Mesenchymal stem cell (in vitro differentiated cells and primary cell): ENCODE results near the gene DEGS2.

Source experiments
- DNase-seq: peaks from one replicate; pipeline ENCODE4 v3.0.0-alpha.2; 2013
- H2AFZ ChIP-seq: one replicate; pipeline ENCODE4 v1.6.1; 2013; ENCODE audit warnings: low read depth, mild to moderate bottlenecking, control low read depth, inconsistent platforms, low read length, moderate library complexity
- H2AK5ac ChIP-seq: 2 replicates; pipeline ENCODE4 v1.6.1; 2013; ENCODE audit warnings: low read length, moderate library complexity, mild to moderate bottlenecking, inconsistent platforms; ENCODE audit not compliant: severe bottlenecking
- H2BK120ac ChIP-seq: one replicate; pipeline ENCODE4 v1.6.1; 2013; ENCODE audit warnings: low read depth, mild to moderate bottlenecking, inconsistent platforms, low read length, moderate library complexity
- H2BK12ac ChIP-seq, 2 experiments: one replicate each; pipeline ENCODE4 v1.6.1; 2013; ENCODE audit warnings: inconsistent platforms in 2 of 2, low read length in 2 of 2, mild to moderate bottlenecking in 2 of 2, moderate library complexity in 2 of 2, control low read depth in 1 of 2
- H2BK15ac ChIP-seq: one replicate; pipeline ENCODE4 v1.6.1; 2013; ENCODE audit warnings: mild to moderate bottlenecking, low read depth, inconsistent platforms; ENCODE audit not compliant: poor library complexity, severe bottlenecking
- H2BK5ac ChIP-seq: 2 replicates; pipeline ENCODE4 v1.6.1; 2013; ENCODE audit warnings: low read depth, mild to moderate bottlenecking, low read length, control low read depth, inconsistent platforms; ENCODE audit not compliant: poor library complexity, severe bottlenecking
- H3K14ac ChIP-seq, 2 experiments: one replicate each; pipeline ENCODE4 v1.6.1; 2013; ENCODE audit warnings: inconsistent platforms in 2 of 2, low read length in 2 of 2, control low read depth in 1 of 2, mild to moderate bottlenecking in 1 of 2, moderate library complexity in 1 of 2
- H3K18ac ChIP-seq, 2 experiments: one replicate each; pipeline ENCODE4 v1.6.1; 2013; ENCODE audit warnings: inconsistent platforms in 2 of 2, low read length in 2 of 2, control low read depth in 1 of 2, low read depth in 1 of 2, mild to moderate bottlenecking in 1 of 2
- H3K23ac ChIP-seq, 2 experiments: one replicate each; pipeline ENCODE4 v1.6.1; 2013; ENCODE audit warnings: inconsistent platforms in 2 of 2, low read length in 2 of 2, mild to moderate bottlenecking in 2 of 2, moderate library complexity in 2 of 2, control low read depth in 1 of 2
- H3K27ac ChIP-seq: 2 replicates; pipeline ENCODE4 v1.5.1; 2013; ENCODE audit warnings: mild to moderate bottlenecking, moderate library complexity, low read length, control low read depth, inconsistent platforms; ENCODE audit not compliant: poor library complexity, severe bottlenecking
- H3K27me3 ChIP-seq, 2 experiments: 2 replicates each; pipeline versions ENCODE4 v1.6.1 to v1.7.0; 2013; ENCODE audit warnings: low read length in 2 of 2, mild to moderate bottlenecking in 2 of 2, moderate library complexity in 2 of 2, control low read depth in 1 of 2, inconsistent platforms in 1 of 2; ENCODE audit not compliant: control insufficient read depth in 1 of 2, insufficient read depth in 1 of 2
- H3K36me3 ChIP-seq, 2 experiments: 2 replicates each; pipeline versions ENCODE4 v1.6.1 to v1.7.0; 2013; ENCODE audit warnings: low read length in 2 of 2, control low read depth in 1 of 2, inconsistent platforms in 1 of 2, low read depth in 1 of 2, mild to moderate bottlenecking in 1 of 2; ENCODE audit not compliant: insufficient read depth in 2 of 2, control insufficient read depth in 1 of 2
- H3K4ac ChIP-seq, 2 experiments: one replicate each; pipeline ENCODE4 v1.6.1; 2013; ENCODE audit warnings: inconsistent platforms in 2 of 2, low read length in 2 of 2, mild to moderate bottlenecking in 2 of 2, moderate library complexity in 2 of 2, control low read depth in 1 of 2, low read depth in 1 of 2
- H3K4me1 ChIP-seq: 2 replicates; pipeline ENCODE4 v1.6.1; 2013; ENCODE audit warnings: low read depth, low read length, control low read depth; ENCODE audit not compliant: control insufficient read depth, insufficient read depth
- H3K4me2 ChIP-seq: 2 replicates; pipeline ENCODE4 v1.6.1; 2013; ENCODE audit warnings: low read length, mild to moderate bottlenecking, inconsistent platforms; ENCODE audit not compliant: poor library complexity, severe bottlenecking
- H3K4me3 ChIP-seq, 2 experiments: 2 replicates each; pipeline versions ENCODE4 v1.5.1 to v1.7.0; 2013; ENCODE audit warnings: low read length in 2 of 2, mild to moderate bottlenecking in 2 of 2, control low read depth in 1 of 2, low read depth in 1 of 2; ENCODE audit not compliant: insufficient read depth in 1 of 2
- H3K79me1 ChIP-seq: replicated peaks from 2 replicates; pipeline ENCODE4 v1.6.1; 2013; ENCODE audit warnings: mild to moderate bottlenecking, control low read depth, low read length, inconsistent platforms; ENCODE audit not compliant: poor library complexity, severe bottlenecking
- H3K9ac ChIP-seq: 2 replicates; pipeline ENCODE4 v1.7.0; 2013; ENCODE audit warnings: mild to moderate bottlenecking, low read length, moderate library complexity
- H3K9me3 ChIP-seq: 2 replicates; pipeline ENCODE4 v1.7.0; 2013; ENCODE audit warnings: mild to moderate bottlenecking, low read length; ENCODE audit not compliant: control insufficient read depth
- H4K8ac ChIP-seq: one replicate; pipeline ENCODE4 v1.6.1; 2013; ENCODE audit warnings: inconsistent platforms, mild to moderate bottlenecking, low read length, moderate library complexity
- H4K91ac ChIP-seq: one replicate; pipeline ENCODE4 v1.6.1; 2013; ENCODE audit warnings: mild to moderate bottlenecking, low read length, inconsistent platforms
- WGBS: methylation state at CpG from one replicate; pipeline ENCODE4 v1.1.7; 2013; ENCODE audit warnings: mixed read lengths; 5-methylcytosine and 5-hydroxymethylcytosine counted together

The DEGS2 gene

DNA sequence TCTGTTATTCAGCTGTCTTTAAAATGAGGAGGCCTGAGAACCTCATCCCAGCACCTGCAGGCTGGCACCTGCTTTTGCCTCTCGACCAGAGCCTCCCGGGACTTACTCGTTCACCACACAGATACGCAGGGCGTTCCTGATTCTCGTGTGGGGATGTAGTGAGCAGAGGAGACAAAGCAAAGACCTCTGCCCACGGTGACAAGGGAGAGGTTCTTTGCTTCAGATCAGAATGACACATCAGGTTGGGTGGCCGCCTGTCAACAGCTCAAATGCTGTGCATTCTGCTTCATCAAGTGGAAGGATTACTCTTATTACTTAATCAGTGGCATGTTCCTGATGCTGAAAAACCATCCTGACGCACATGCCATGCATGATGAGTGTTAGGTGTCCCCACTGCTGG is 24.4 kb downstream of the DEGS2 start:
- H2BK12ac ChIP-seq, result no peak overlapping the region
- H3K27me3 ChIP-seq, result no peaks in the 10 kb centered on the region
- no peak overlapping the region for H3K23ac ChIP-seq
- H3K79me1 ChIP-seq, result no peaks in the 10 kb centered on the region
- no peak for DNase-seq
- H4K8ac ChIP-seq, result no peak overlapping the region
- no peak overlapping the region for H4K91ac ChIP-seq
- 96% methylated on average over 9 of the region's 9 CpGs for WGBS
- H3K14ac ChIP-seq, result no peak overlapping the region
- peaks cover 10% of the 10 kb centered on the region for H3K4me1 ChIP-seq
- H2BK15ac ChIP-seq, result no peak overlapping the region
- no peak overlapping the region for H2AK5ac ChIP-seq
- no peak overlapping the region for H3K4me2 ChIP-seq
- no peak overlapping the region for H2AFZ ChIP-seq
- no peaks in the 10 kb centered on the region for H3K9me3 ChIP-seq
- no peak overlapping the region for H3K27ac ChIP-seq
- no peak overlapping the region for H2BK5ac ChIP-seq
- no peak overlapping the region for H3K4me3 ChIP-seq
- H3K9ac ChIP-seq, result no peak overlapping the region
- no peak overlapping the region for H2BK120ac ChIP-seq
- H3K18ac ChIP-seq, result no peak overlapping the region
- no peak overlapping the region for H3K4ac ChIP-seq
- H3K36me3 ChIP-seq, result peaks cover 24 to 74% of the 10 kb centered on the region in 2 experiments

- Histone ChIP-seq H3K27ac (no peak overlapping the region), H3K79me1 (no peaks in the 10 kb centered on the region), H3K36me3 (peaks cover 24 to 74% of the 10 kb centered on the region in 2 experiments), H3K4me1 (peaks cover 10% of the 10 kb centered on the region), H3K27me3 (no peaks in the 10 kb centered on the region), H3K9ac (no peak overlapping the region), H2BK120ac (no peak overlapping the region), H3K18ac (no peak overlapping the region), H4K91ac (no peak overlapping the region), H2BK5ac (no peak overlapping the region), H3K4me3 (no peak overlapping the region), H3K4me2 (no peak overlapping the region), H4K8ac (no peak overlapping the region), H3K23ac (no peak overlapping the region), H2BK15ac (no peak overlapping the region), H2BK12ac (no peak overlapping the region), H3K4ac (no peak overlapping the region), H2AK5ac (no peak overlapping the region), H3K9me3 (no peaks in the 10 kb centered on the region), H2AFZ (no peak overlapping the region), H3K14ac (no peak overlapping the region)
- no peak for DNase-seq
- WGBS, result 96% methylated on average over 7 of the region's 8 CpGs
Observed at GRCh38 chr14:100134586-100134985, 24.9 kb downstream of the DEGS2 start.

GRCh38 chr14:100132903-100133510 is 26.4 kb downstream of the DEGS2 start:
- no peak overlapping the region for H2BK5ac ChIP-seq
- H3K4ac ChIP-seq, result no peak overlapping the region
- H3K79me1 ChIP-seq, result no peaks in the 10 kb centered on the region
- no peak overlapping the region for H3K4me2 ChIP-seq
- H2AFZ ChIP-seq, result no peak overlapping the region
- 96% methylated on average over 12 of the region's 12 CpGs for WGBS
- DNase-seq, result no peak
- no peak overlapping the region for H3K4me3 ChIP-seq
- peak overlapping the region; percentile 85 for H3K9ac ChIP-seq
- H3K27me3 ChIP-seq, result no peaks in the 10 kb centered on the region
- H4K8ac ChIP-seq, result no peak overlapping the region
- H3K14ac ChIP-seq, result no peak overlapping the region
- H2BK15ac ChIP-seq, result no peak overlapping the region
- H3K9me3 ChIP-seq, result no peaks in the 10 kb centered on the region
- H2AK5ac ChIP-seq, result no peak overlapping the region
- peaks cover 24 to 70% of the 10 kb centered on the region in 2 experiments for H3K36me3 ChIP-seq
- H4K91ac ChIP-seq, result no peak overlapping the region
- H3K23ac ChIP-seq, result no peak overlapping the region
- H2BK120ac ChIP-seq, result no peak overlapping the region
- H2BK12ac ChIP-seq, result no peak overlapping the region
- peaks cover 10% of the 10 kb centered on the region for H3K4me1 ChIP-seq
- no peak overlapping the region for H3K27ac ChIP-seq
- H3K18ac ChIP-seq, result no peak overlapping the region

DNA sequence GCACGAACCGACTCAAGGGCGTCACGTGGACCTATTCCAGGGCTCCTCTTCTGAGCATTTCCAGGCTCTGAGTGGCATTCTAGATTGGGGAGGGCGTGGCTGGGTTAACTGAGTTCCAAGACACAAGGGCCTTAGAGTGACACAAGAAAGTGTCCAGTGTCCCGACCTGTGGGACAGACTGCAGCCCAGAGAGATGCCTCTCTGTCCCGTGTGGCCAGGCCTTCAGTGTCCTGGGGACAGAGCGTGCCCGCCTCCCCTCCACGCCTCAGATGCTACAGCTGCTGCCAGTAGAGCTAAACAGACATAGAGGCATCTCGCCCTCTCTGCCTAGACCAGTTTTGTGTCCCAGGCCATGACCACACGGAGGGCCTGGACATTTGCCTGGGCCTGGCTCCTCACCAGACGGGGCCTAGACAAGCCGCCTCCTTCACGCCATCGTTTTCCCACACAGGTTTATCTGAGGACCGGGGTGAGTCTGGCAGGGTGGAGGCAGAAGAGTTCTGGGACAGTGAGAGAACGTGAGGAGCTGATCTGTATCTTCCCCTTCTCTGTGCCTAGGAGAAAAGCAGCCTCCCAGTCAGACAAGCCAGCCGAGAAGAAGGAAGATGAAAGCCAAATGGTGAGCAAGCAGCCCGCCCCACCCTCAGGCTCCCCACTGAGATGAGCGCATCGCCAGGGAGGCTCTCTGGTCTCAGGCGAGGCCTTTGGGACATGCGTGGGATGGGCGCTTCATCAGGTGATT is 27.1 kb downstream of the DEGS2 start:
- Histone ChIP-seq H3K9ac (peak overlapping the region; percentile 85), H2BK15ac (no peak overlapping the region), H2BK5ac (no peak overlapping the region), H2AK5ac (no peak overlapping the region), H2BK12ac (no peak overlapping the region), H3K9me3 (no peaks in the 10 kb centered on the region), H3K14ac (no peak overlapping the region), H2AFZ (no peak overlapping the region), H3K27ac (no peak overlapping the region), H4K8ac (no peak overlapping the region), H3K4me3 (no peak overlapping the region), H3K18ac (no peak overlapping the region), H3K36me3 (peaks cover 23 to 70% of the 10 kb centered on the region in 2 experiments), H3K23ac (no peak overlapping the region), H3K27me3 (no peaks in the 10 kb centered on the region), H3K4me2 (no peak overlapping the region), H3K4me1 (peaks cover 10% of the 10 kb centered on the region), H4K91ac (no peak overlapping the region), H3K4ac (no peak overlapping the region), H2BK120ac (no peak overlapping the region), H3K79me1 (no peaks in the 10 kb centered on the region)
- no peak for DNase-seq
- 92% methylated on average over 25 of the region's 25 CpGs for WGBS
